Nephron (organoid): ENCODE results near the gene MBOAT1.

ENCODE experiments used
- H3K27ac Mint-ChIP-seq, 3 experiments: 2 replicates each; pipeline ENCODE4 v1.8.0; 2020; ENCODE audit warnings: mixed read lengths in 3 of 3, mild to moderate bottlenecking in 2 of 3, moderate library complexity in 1 of 3
- H3K27me3 Mint-ChIP-seq: 2 replicates; pipeline ENCODE4 v1.8.0; 2021; ENCODE audit warnings: low read depth, mild to moderate bottlenecking, moderate library complexity, mixed read lengths
- H3K36me3 Mint-ChIP-seq: 2 replicates; pipeline ENCODE4 v1.8.0; 2020; ENCODE audit warnings: low read depth, mixed read lengths
- H3K4me1 Mint-ChIP-seq: 2 replicates; pipeline ENCODE4 v1.8.0; 2020; ENCODE audit warnings: mixed read lengths
- H3K4me3 Mint-ChIP-seq, 3 experiments: 2 replicates each; pipeline ENCODE4 v1.8.0; 2020; ENCODE audit warnings: mild to moderate bottlenecking in 3 of 3, mixed read lengths in 3 of 3, moderate library complexity in 2 of 3
- H3K9me3 Mint-ChIP-seq: 2 replicates; pipeline ENCODE4 v1.8.0; 2020; ENCODE audit warnings: mixed read lengths
- TF ChIP-seq, protein P1 (sequence below), 3 experiments: fragments of 200-600 bp; sonication (generic); IDR thresholded peaks; one replicate each; pipeline ENCODE4 v1.5.0; 2021; ENCODE audit warnings: antibody characterized with exemption in 3 of 3; ENCODE audit not compliant: unreplicated experiment in 3 of 3

MBOAT1 gene

GRCh38 chr6:20204512-20204894 lies 7.8 kb downstream of the MBOAT1 start:
- no peaks in the 10 kb centered on the region for H3K9me3 Mint-ChIP-seq
- H3K4me1 Mint-ChIP-seq, result peaks cover 45% of the 10 kb centered on the region
- no peaks in the 10 kb centered on the region for H3K36me3 Mint-ChIP-seq
- H3K4me3 Mint-ChIP-seq, result no peak overlapping the region
- TF ChIP-seq, protein P1, sequence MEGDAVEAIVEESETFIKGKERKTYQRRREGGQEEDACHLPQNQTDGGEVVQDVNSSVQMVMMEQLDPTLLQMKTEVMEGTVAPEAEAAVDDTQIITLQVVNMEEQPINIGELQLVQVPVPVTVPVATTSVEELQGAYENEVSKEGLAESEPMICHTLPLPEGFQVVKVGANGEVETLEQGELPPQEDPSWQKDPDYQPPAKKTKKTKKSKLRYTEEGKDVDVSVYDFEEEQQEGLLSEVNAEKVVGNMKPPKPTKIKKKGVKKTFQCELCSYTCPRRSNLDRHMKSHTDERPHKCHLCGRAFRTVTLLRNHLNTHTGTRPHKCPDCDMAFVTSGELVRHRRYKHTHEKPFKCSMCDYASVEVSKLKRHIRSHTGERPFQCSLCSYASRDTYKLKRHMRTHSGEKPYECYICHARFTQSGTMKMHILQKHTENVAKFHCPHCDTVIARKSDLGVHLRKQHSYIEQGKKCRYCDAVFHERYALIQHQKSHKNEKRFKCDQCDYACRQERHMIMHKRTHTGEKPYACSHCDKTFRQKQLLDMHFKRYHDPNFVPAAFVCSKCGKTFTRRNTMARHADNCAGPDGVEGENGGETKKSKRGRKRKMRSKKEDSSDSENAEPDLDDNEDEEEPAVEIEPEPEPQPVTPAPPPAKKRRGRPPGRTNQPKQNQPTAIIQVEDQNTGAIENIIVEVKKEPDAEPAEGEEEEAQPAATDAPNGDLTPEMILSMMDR (IDR thresholded peaks at IDR 0.05; ENCODE audit: unreplicated experiment in 3 of 3), result no peak
- peak overlapping the region; percentile 67 to 93 (median 76) for H3K27ac Mint-ChIP-seq
- H3K27me3 Mint-ChIP-seq, result no peaks in the 10 kb centered on the region

- peaks cover 45% of the 10 kb centered on the region for H3K4me1 Mint-ChIP-seq
- TF ChIP-seq, protein P1 (IDR thresholded peaks at IDR 0.05; ENCODE audit: unreplicated experiment in 3 of 3), result no peak
These were observed 8.4 kb downstream of the MBOAT1 start for GRCh38 chr6:20203561-20204511.

GRCh38 chr6:20202699-20203302 lies 9.5 kb downstream of the MBOAT1 start:
- Mint-ChIP-seq H3K27me3 (no peaks in the 10 kb centered on the region), H3K9me3 (no peaks in the 10 kb centered on the region), H3K27ac (peak overlapping the region; percentile 91 to 93 (median 92)), H3K4me3 (peak overlapping the region in 1 of 3 experiments; percentile 28), H3K4me1 (peaks cover 52% of the 10 kb centered on the region), H3K36me3 (no peaks in the 10 kb centered on the region)
- TF ChIP-seq, protein P1 (IDR thresholded peaks at IDR 0.05; ENCODE audit: unreplicated experiment in 3 of 3), result no peak

More at GRCh38 chr6:20203561-20204511, 8.4 kb downstream of the MBOAT1 start:
- Mint-ChIP-seq H3K27me3 (no peaks in the 10 kb centered on the region), H3K36me3 (no peaks in the 10 kb centered on the region), H3K27ac (peak overlapping the region; percentile 67 to 93 (median 76)), H3K4me3 (no peak overlapping the region), H3K9me3 (no peaks in the 10 kb centered on the region)

GRCh38 chr6:20202324-20202658 lies 10.0 kb downstream of the MBOAT1 start:
- Mint-ChIP-seq H3K27me3 (no peaks in the 10 kb centered on the region), H3K36me3 (no peaks in the 10 kb centered on the region)

GRCh38 chr6:20200761-20201630 lies 11.3 kb downstream of the MBOAT1 start:
- no peaks in the 10 kb centered on the region for H3K36me3 Mint-ChIP-seq
- peak overlapping the region; percentile 81 to 90 (median 88) for H3K27ac Mint-ChIP-seq
- TF ChIP-seq, protein P1 (IDR thresholded peaks at IDR 0.05; ENCODE audit: unreplicated experiment in 3 of 3), result no peak
- peaks cover 42% of the 10 kb centered on the region for H3K4me1 Mint-ChIP-seq
- peak overlapping the region; percentile 27 to 51 (median 31) for H3K4me3 Mint-ChIP-seq
- no peaks in the 10 kb centered on the region for H3K27me3 Mint-ChIP-seq
- no peaks in the 10 kb centered on the region for H3K9me3 Mint-ChIP-seq

More at GRCh38 chr6:20202324-20202658, 10.0 kb downstream of the MBOAT1 start:
- TF ChIP-seq, protein P1 (IDR thresholded peaks at IDR 0.05; ENCODE audit: unreplicated experiment in 3 of 3), result no peak
- Mint-ChIP-seq H3K9me3 (no peaks in the 10 kb centered on the region), H3K4me3 (no peak overlapping the region), H3K4me1 (peaks cover 51% of the 10 kb centered on the region), H3K27ac (peak overlapping the region; percentile 91 to 93 (median 92))
